HG03066 (cell line): ENCODE data around the gene CCR8.
A peak's percentile ranks its signal among the peaks of the same experiment; 100 is the strongest.

ENCODE experiments used
- ATAC-seq: cut with Tn5 transposase; IDR thresholded peaks from one replicate; pipeline ENCODE4 v1.9.1; 2021; ENCODE audit warnings: low read depth; ENCODE audit not compliant: unreplicated experiment

CCR8 gene

DNA sequence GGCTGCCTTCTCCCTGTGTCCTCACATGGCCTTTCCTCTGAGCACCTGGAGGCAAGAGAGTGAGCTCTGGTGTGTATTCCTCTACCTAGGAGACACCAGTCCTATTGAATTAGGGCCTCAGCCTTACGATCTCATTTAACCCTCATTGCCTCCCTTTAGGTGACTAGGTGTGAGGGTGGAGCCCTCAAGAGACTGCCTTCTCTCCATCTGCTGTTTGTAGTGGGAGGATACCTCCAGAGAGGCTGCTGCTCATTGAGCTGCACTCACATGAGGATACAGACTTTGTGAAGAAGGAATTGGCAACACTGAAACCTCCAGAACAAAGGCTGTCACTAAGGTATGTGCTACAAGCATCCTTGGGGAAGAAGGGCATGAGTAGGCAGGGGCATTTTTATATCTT, at the start of gene CCR8:
TSS of gene CCR8 (plus strand) at position 217 of the 400 bp plus-strand sequence. CDS start 2,623 bp downstream, outside the sequence.
- no peak for ATAC-seq

- no peak for ATAC-seq
Measured at GRCh38 chr3:39279745-39280517, 49.6 kb upstream of the CCR8 start, which contains the start of gene CX3CR1. Gene CX3CR1 (minus strand): TSS chr3:39280036. CDS start chr3:39266509, 13,527 bp downstream.

- ATAC-seq, result no peak
Measured at GRCh38 chr3:39280571-39280970, 48.9 kb upstream of the CCR8 start.

DNA sequence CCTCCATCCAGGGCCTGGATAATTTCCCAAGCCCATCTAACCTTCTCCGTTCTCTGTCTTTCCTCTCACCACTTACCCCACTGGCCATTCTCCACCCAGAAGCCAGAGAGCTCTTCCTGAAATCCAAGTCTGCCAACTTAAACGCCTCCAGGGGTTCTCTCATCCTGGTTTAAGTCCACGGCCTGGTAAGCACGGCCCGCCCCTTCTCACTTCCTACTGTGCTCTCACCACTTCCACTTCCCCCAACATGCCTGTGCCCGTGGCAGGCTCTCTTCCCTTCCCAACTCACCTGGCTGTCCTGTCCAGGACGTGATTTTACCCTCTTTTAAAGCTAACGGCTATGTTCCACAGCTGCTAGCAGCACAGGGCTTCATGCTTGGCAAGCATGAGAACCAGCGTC, 48.0 kb upstream of the CCR8 start:
- no peak for ATAC-seq

- ATAC-seq, result no peak
Measured at GRCh38 chr3:39282057-39282456, 47.5 kb upstream of the CCR8 start.

DNA sequence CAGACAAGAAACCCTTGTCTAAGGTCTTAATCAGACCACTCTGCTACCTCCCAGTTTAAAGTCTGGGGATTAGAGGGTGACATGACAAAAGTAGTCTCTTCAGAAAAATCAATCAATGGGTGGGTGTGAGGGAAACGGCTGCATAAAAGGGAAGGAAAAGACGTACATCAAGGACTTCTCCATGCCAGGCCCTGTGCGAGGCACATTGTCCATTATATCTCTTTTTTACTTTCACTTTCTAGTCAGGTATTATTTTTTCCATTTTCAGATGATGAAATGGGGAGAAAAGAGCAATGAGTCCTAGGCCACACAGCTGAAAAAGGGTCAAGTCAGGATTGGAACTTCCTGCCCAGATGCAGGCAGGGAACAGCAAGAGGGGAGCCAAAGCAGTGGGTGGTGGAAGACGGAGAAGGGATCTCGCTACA, 45.0 kb upstream of the CCR8 start:
- ATAC-seq, result no peak

GRCh38 chr3:39285332-39285731, 44.2 kb upstream of the CCR8 start:
- no peak for ATAC-seq

- ATAC-seq, result no peak
Measured at GRCh38 chr3:39286771-39287170, 42.7 kb upstream of the CCR8 start.

GRCh38 chr3:39287216-39288164, 42.0 kb upstream of the CCR8 start:
- ATAC-seq, result no peak

DNA sequence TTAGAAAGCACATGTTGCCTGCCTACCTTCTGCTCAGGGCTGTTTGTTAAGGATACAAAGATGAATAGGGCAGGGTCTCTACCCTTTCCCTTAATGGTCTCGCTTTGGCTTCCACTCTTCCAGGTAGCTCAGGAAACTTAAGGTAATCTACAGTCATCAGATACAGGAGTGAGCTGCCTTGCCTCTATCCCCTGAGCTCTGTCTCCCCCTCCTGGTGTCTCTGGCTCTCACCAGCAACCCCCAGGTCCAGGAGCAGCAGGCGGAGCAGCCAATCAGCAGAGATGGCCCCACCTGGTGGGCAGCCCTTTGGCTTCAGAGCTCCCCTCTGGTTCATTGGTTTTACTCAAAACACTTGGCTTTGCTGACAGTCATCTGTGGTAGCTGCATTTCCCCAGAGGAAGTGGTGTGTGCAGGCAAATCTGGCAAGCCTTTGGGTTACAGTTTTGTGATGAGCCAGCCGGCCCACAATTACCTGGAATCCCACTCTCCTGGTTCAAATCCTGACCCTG, 41.2 kb upstream of the CCR8 start:
- peak; percentile 94 for ATAC-seq

DNA sequence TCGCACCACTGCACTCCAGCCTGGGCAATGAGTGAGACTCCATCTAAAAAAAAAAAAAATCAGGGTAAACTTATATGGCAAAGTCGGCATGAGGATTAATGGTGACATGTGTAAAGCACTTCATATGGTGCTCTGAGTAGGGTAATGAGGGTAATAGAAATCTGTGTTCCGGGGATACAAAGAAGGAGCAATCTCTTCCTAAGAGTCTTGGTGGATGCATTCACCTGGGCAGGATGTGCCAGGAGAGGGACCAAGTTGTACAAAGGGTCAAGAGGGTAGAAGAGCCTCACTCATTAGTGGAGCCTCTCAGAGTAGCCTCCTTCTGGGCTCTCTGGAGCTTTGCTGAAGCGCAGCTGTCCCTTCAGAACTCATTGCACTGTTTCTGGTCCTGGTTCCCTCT, 40.4 kb upstream of the CCR8 start:
- ATAC-seq, result no peak

DNA sequence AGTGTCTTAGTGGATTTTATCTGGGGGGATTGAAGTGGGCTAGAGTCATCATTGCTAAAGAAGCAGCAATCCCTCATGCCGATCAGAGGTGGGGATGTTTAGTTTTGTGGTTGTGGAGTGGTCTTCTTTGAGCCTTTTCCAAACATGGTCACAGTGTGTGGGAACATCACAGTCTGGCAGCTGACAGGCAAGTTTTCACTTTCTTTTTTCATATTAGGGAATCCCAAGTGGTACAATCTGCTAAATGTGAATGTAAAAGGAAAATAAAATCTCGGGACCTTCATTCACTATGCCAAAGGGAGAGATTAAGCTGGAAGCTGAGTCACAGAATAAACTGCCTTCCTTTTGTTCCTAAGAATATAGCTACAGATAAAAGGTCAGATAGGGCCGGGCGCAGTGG, 39.3 kb upstream of the CCR8 start:
- no peak for ATAC-seq

GRCh38 chr3:39291903-39292329, 37.6 kb upstream of the CCR8 start:
- ATAC-seq, result no peak

GRCh38 chr3:39292961-39293360, 36.5 kb upstream of the CCR8 start:
- no peak for ATAC-seq

DNA sequence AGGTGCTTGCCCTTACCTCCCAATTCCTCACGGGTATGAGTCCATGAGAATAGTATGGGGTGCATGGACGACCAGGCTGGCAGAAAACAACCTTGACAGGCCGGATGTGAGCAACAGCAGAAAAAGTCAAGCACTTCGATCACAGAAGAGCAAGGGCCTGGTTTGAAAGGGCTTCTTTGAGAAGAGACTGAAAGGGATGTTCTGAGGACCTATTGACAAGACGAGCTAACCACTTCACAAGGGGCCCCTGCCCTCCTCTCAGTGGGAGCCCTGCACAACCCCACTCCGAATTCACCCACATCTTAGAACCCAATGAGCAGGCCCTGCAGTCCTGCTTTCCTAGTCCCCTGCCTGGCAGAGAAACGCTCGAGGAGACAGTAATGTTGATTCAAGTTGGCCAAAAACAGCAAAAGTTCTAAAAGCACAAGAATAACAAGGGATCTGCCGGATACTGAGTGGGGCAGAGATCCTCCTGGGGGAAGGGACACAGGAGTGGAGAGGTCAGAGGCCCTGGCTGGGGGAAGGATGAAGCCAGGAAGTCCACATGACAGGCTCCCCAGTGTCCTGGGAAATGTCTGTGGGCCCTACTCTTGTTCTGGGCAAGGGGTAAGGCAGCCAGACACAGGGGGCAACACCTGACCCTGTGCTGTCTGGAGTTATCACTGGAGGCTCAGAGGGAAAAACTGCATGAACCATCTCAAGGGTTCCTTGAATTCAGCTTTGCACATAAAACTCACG, 34.9 kb upstream of the CCR8 start:
- no peak for ATAC-seq

DNA sequence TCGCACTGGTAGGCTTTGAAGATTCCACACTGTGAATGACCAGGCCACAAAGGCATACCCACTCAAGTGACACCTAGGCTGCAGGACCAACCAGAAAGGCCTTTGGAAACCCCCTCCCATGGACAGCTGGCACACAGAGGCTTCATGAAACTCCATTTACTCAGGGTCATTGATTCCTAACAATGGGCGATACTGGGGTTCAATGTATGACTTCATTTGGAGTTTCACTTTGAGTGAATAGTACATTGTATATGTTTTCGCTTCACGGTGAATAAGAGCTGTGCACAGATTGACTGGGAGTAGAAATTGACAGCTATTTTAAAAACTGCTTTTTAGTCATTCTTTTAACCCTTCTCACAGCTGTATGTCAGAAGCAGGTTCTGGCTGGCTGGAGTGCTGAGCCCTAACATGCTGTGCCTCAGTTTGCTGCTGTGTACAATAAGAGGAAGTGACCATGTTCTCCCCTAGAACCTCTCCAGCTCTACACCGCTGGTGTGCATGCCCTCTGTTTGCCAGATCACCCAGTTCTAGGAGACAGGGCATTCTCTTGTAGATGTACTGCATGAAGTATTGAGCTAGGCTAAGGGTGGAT, 34.2 kb upstream of the CCR8 start:
- peak; percentile 74 for ATAC-seq

GRCh38 chr3:39296197-39297077, 33.1 kb upstream of the CCR8 start:
- no peak for ATAC-seq

- no peak for ATAC-seq
Measured at GRCh38 chr3:39299279-39299678, 30.2 kb upstream of the CCR8 start.

DNA sequence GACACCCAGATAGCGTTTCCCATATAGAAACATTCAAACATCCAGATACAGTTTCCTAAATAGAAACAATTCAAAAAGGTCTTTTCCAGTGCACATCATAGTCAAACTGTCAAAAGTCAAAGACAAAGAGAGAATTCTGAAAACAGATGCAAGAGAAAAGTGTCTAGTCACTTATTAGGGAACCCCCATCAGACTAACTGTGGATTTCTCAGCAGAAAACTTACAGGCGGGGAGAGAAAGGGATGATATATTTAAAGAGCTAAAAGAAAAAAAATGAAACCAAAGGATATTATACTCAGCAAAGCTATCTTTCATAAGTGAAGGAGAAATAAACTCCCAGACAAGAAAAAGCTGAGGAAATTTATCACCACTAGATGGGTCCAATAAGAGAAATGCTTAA, 27.3 kb upstream of the CCR8 start:
- no peak for ATAC-seq
